ENCODE results near the gene PTN. TPM values are rescaled to one million over a fixed set of nuclear protein-coding genes. Genes with fewer than 3 reads are reported as not detected.
"Not testable (repeated sequence)": the region's sequence is repeated elsewhere in the genome, so short reads cannot be mapped to it uniquely, and the experiment has no call there.

PTN gene
- polyA plus RNA-seq, 1 experiment = 33.5 TPM

DNA sequence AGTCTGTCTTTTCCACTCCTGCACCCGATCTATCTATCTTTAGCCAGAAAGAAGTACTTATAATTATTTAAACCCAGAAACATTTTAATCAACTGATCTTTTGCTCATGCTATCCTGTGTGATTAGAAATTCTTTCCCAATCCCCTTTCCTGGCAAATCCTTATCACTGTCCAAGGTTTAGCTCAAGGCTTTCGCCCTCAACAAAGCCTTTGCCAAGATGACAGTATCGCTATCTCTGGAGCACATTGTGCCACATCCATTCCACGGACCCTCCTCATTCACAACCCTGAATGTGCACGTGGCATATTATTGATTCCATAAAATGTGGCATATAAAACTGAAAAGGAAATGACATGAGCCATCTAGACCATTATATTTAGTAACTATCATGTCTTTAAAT, 71.3 kb downstream of the PTN start:
- no peaks in the 10 kb centered on the region for H3K27me3 ChIP-seq (ENCODE audit: control insufficient read depth, insufficient read depth, low read length)
- ChIA-PET POLR2A (no interaction called here), CTCF (interaction anchor here (1.4 kb wide), 1 partner anchor 8 kb away, joined by 5 read pairs; no protein-coding TSS in a partner anchor)
- no peaks in the 10 kb centered on the region for H3K36me3 ChIP-seq (ENCODE audit: control insufficient read depth, insufficient read depth, low read length)
- H3K4me3 ChIP-seq (ENCODE audit: low read depth, low read length) = no peak overlapping the region
- no peak for TF ChIP-seq CTCF (IDR thresholded peaks at IDR 0.05; ENCODE audit: insufficient read depth, low read depth, low read length)
- no peak for DNase-seq (ENCODE audit: low read depth)

DNA sequence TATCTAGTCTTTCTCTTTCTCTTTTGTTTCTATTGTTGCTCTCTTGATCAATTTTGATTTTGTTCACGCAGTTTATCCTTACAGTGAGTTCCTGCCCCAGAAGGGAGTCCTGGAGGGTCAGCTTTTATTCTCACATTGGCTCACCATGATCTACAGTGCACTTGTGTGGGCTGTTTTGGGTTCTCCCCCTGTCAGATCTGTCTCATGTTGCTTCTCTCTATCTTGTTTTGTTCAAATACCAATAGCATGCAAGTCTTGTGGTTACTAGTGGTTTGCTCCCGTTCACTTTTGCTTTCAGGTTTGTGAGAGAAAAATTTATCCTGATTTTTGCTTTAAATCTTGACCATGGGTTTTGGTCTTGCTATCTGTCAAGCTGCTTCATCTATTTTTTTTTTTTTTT, 74.3 kb downstream of the PTN start:
- TF ChIP-seq CTCF (IDR thresholded peaks at IDR 0.05; ENCODE audit: insufficient read depth, low read depth, low read length) = no peak
- ChIA-PET CTCF (no interaction called here), POLR2A (no interaction called here)
- DNase-seq (ENCODE audit: low read depth) = no peak
- no peaks in the 10 kb centered on the region for H3K36me3 ChIP-seq (ENCODE audit: control insufficient read depth, insufficient read depth, low read length)
- no peak overlapping the region for H3K4me3 ChIP-seq (ENCODE audit: low read depth, low read length)
- no peaks in the 10 kb centered on the region for H3K27me3 ChIP-seq (ENCODE audit: control insufficient read depth, insufficient read depth, low read length)

GRCh38 chr7:137268001-137268865, 75.3 kb downstream of the PTN start:
- H3K4me3 ChIP-seq (ENCODE audit: low read depth, low read length); POLR2A ChIA-PET; H3K27me3 ChIP-seq (ENCODE audit: control insufficient read depth, insufficient read depth, low read length); H3K36me3 ChIP-seq (ENCODE audit: control insufficient read depth, insufficient read depth, low read length); DNase-seq (ENCODE audit: low read depth); CTCF ChIA-PET: not testable (repeated sequence)

GRCh38 chr7:137266764-137267163, 76.8 kb downstream of the PTN start:
- no peaks in the 10 kb centered on the region for H3K36me3 ChIP-seq (ENCODE audit: control insufficient read depth, insufficient read depth, low read length)
- no peak overlapping the region for H3K4me3 ChIP-seq (ENCODE audit: low read depth, low read length)
- ChIA-PET POLR2A (no interaction called here), CTCF (no interaction called here)
- no peak for TF ChIP-seq CTCF (IDR thresholded peaks at IDR 0.05; ENCODE audit: insufficient read depth, low read depth, low read length)
- no peaks in the 10 kb centered on the region for H3K27me3 ChIP-seq (ENCODE audit: control insufficient read depth, insufficient read depth, low read length)
- DNase-seq (ENCODE audit: low read depth) = no peak

GRCh38 chr7:137265480-137265879, 78.1 kb downstream of the PTN start:
- CTCF ChIA-PET = not testable (repeated sequence)

GRCh38 chr7:137262599-137262998, 80.9 kb downstream of the PTN start:
- Histone ChIP-seq H3K4me3 (ENCODE audit: low read depth, low read length) (no peak overlapping the region), H3K36me3 (ENCODE audit: control insufficient read depth, insufficient read depth, low read length) (no peaks in the 10 kb centered on the region), H3K27me3 (ENCODE audit: control insufficient read depth, insufficient read depth, low read length) (no peaks in the 10 kb centered on the region)
- POLR2A ChIA-PET = no interaction called here
- CTCF ChIA-PET = interaction anchor here (0.9 kb wide), 1 partner anchor 13 kb away, joined by 3 read pairs; no protein-coding TSS in a partner anchor
- no peak for DNase-seq (ENCODE audit: low read depth)
- no peak for TF ChIP-seq CTCF (IDR thresholded peaks at IDR 0.05; ENCODE audit: insufficient read depth, low read depth, low read length)

More at GRCh38 chr7:137265480-137265879, 78.1 kb downstream of the PTN start:
- DNase-seq (ENCODE audit: low read depth); H3K4me3 ChIP-seq (ENCODE audit: low read depth, low read length); H3K27me3 ChIP-seq (ENCODE audit: control insufficient read depth, insufficient read depth, low read length); H3K36me3 ChIP-seq (ENCODE audit: control insufficient read depth, insufficient read depth, low read length): not testable (repeated sequence)
- POLR2A ChIA-PET = interaction anchor here (0.7 kb wide), 1 partner anchor 205 kb away, joined by 9 read pairs; no protein-coding TSS in a partner anchor
